H1 (cell line): Measurements from ENCODE around the gene PTCH2. TPM values are rescaled to one million over a fixed set of nuclear protein-coding genes. Genes with fewer than 3 reads are reported as not detected.

Experiments
- CTCF ChIA-PET: fragments of 300-600 bp; sonication (Branson Sonifier 250); formaldehyde crosslinking; loops from one replicate; lab custom pipeline; 2021; ENCODE audit not compliant: partially characterized antibody; lab: Charles Lee
- POLR2A ChIA-PET: fragments of 300-600 bp; sonication (Branson Sonifier 250); formaldehyde crosslinking; loops from one replicate; lab custom pipeline; 2021; ENCODE audit warnings: inconsistent platforms; ENCODE audit not compliant: partially characterized antibody; lab: Charles Lee
- DNase-seq, 2 experiments: peaks; one replicate each; pipeline versions ENCODE4 v3.0.0 to v3.0.0-alpha.2; 2010 to 2022; ENCODE audit warnings: low spot score in 2 of 2, low read depth in 1 of 2, mixed read lengths in 1 of 2
- FAIRE-seq: peaks from 2 replicates; lab custom pipeline; 2011; peaks lifted over from hg19 to GRCh38; lab: Jason Lieb, UNC
- H2AFZ ChIP-seq: 2 replicates; pipeline ENCODE4 v1.8.1; 2012; ENCODE audit warnings: low read length, inconsistent platforms
- H2AK5ac ChIP-seq: 2 replicates; pipeline ENCODE4 v1.6.1; 2013; ENCODE audit warnings: low read depth, low read length
- H2BK120ac ChIP-seq: replicated peaks from 2 replicates; pipeline ENCODE3; 2013; ENCODE audit warnings: low read depth, low read length, inconsistent platforms
- H2BK12ac ChIP-seq: 2 replicates; pipeline ENCODE4 v1.6.1; 2013; ENCODE audit warnings: low read depth, low read length
- H2BK15ac ChIP-seq: 2 replicates; pipeline ENCODE4 v1.6.1; 2013; ENCODE audit warnings: low read length
- H2BK20ac ChIP-seq: 2 replicates; pipeline ENCODE4 v1.6.1; 2013; ENCODE audit warnings: low read length
- H2BK5ac ChIP-seq: 2 replicates; pipeline ENCODE4 v1.6.1; 2013; ENCODE audit warnings: low read depth, low read length
- H3K14ac ChIP-seq: 2 replicates; pipeline ENCODE4 v1.6.1; 2013; ENCODE audit warnings: inconsistent platforms; ENCODE audit not compliant: insufficient read length
- H3K18ac ChIP-seq: 2 replicates; pipeline ENCODE4 v1.6.1; 2013; ENCODE audit warnings: low read length; ENCODE audit errors: extremely low read depth
- H3K23ac ChIP-seq: 2 replicates; pipeline ENCODE4 v1.6.1; 2013; ENCODE audit warnings: inconsistent platforms; ENCODE audit not compliant: insufficient read length
- H3K23me2 ChIP-seq: 2 replicates; pipeline ENCODE4 v1.6.1; 2013; ENCODE audit warnings: low read depth, low read length
- H3K27ac ChIP-seq: 2 replicates; pipeline ENCODE4 v1.6.1; 2011; ENCODE audit warnings: low read depth, low read length, inconsistent platforms
- H3K27me3 ChIP-seq, 4 experiments: replicated peaks in 1 of 4; 1 replicate in 1 of 4; 2 replicates in 3 of 4; pipeline versions ENCODE4 v1.6.1 to v1.8.1; 2011 to 2013; ENCODE audit warnings: low read length in 3 of 4, mild to moderate bottlenecking in 3 of 4, inconsistent platforms in 2 of 4, mixed read lengths in 2 of 4, moderate library complexity in 1 of 4; ENCODE audit not compliant: control insufficient read depth in 3 of 4, insufficient read depth in 3 of 4; ENCODE audit errors: extremely low read depth in 1 of 4
- H3K36me3 ChIP-seq, 4 experiments: 2 replicates each; pipeline versions ENCODE4 v1.6.1 to v1.8.1; 2011 to 2013; ENCODE audit warnings: mild to moderate bottlenecking in 4 of 4, low read length in 3 of 4, moderate library complexity in 2 of 4, control low read depth in 1 of 4, inconsistent platforms in 1 of 4; ENCODE audit not compliant: insufficient read depth in 4 of 4, control insufficient read depth in 2 of 4
- H3K4ac ChIP-seq: replicated peaks from 2 replicates; pipeline ENCODE3; 2013; ENCODE audit warnings: low read length, low read depth, mixed read lengths, inconsistent platforms; ENCODE audit not compliant: insufficient read length
- H3K4me1 ChIP-seq, 4 experiments: replicated peaks in 1 of 4; 1 replicate in 1 of 4; 2 replicates in 3 of 4; pipeline versions ENCODE4 v1.6.1 to v1.8.1; 2011 to 2013; ENCODE audit warnings: low read length in 3 of 4, inconsistent platforms in 2 of 4, mixed read lengths in 1 of 4; ENCODE audit not compliant: insufficient read depth in 4 of 4, control insufficient read depth in 3 of 4
- H3K4me2 ChIP-seq, 2 experiments: 2 replicates each; pipeline versions ENCODE4 v1.6.1 to v1.8.1; 2011 to 2013; ENCODE audit warnings: low read depth in 2 of 2, low read length in 2 of 2, control low read depth in 1 of 2, inconsistent platforms in 1 of 2, mild to moderate bottlenecking in 1 of 2; ENCODE audit not compliant: insufficient read depth in 1 of 2
- H3K4me3 ChIP-seq, 4 experiments: fragments of 200-600, 300-600 bp in 1 of 4; sonication (generic), shearing (Covaris generic), sonication (Bioruptor Twin) in 1 of 4; 2 replicates each; pipeline versions ENCODE4 v1.5.1 to v1.8.1; 2011 to 2016; ENCODE audit warnings: low read length in 4 of 4, low read depth in 3 of 4, control low read depth in 2 of 4, inconsistent platforms in 2 of 4, mild to moderate bottlenecking in 2 of 4, mixed read lengths in 1 of 4, moderate library complexity in 1 of 4; ENCODE audit not compliant: insufficient read depth in 2 of 4; ENCODE audit errors: extremely low read depth in 1 of 4
- H3K56ac ChIP-seq: replicated peaks from 2 replicates; pipeline ENCODE3; 2013; ENCODE audit warnings: low read depth, mild to moderate bottlenecking, mixed read lengths, low read length, inconsistent platforms; ENCODE audit not compliant: insufficient read length
- H3K79me1 ChIP-seq: 2 replicates; pipeline ENCODE4 v1.6.1; 2013; ENCODE audit warnings: low read depth, low read length, control low read depth
- H3K79me2 ChIP-seq, 2 experiments: 2 replicates each; pipeline versions ENCODE4 v1.6.1 to v1.8.1; 2012 to 2013; ENCODE audit warnings: low read length in 2 of 2, mild to moderate bottlenecking in 2 of 2, inconsistent platforms in 1 of 2; ENCODE audit not compliant: insufficient read depth in 2 of 2, control insufficient read depth in 1 of 2
- H3K9ac ChIP-seq, 4 experiments: replicated peaks in 1 of 4; 1 replicate in 1 of 4; 2 replicates in 3 of 4; pipeline versions ENCODE4 v1.6.1 to v1.8.1; 2011 to 2013; ENCODE audit warnings: low read depth in 3 of 4, low read length in 3 of 4, control low read depth in 2 of 4, mild to moderate bottlenecking in 2 of 4, moderate library complexity in 2 of 4, inconsistent platforms in 1 of 4; ENCODE audit errors: extremely low read depth in 1 of 4
- H3K9me3 ChIP-seq, 2 experiments: 2 replicates each; pipeline versions ENCODE4 v1.6.1 to v1.8.1; 2012 to 2013; ENCODE audit warnings: mild to moderate bottlenecking in 2 of 2, moderate library complexity in 2 of 2, control low read depth in 1 of 2, inconsistent platforms in 1 of 2, low read depth in 1 of 2, low read length in 1 of 2, mixed read lengths in 1 of 2; ENCODE audit not compliant: insufficient read depth in 2 of 2
- H4K20me1 ChIP-seq, 2 experiments: replicated peaks in 1 of 2; 2 replicates each; pipeline versions ENCODE3 to v1.8.1; 2011 to 2013; ENCODE audit warnings: inconsistent platforms in 2 of 2, low read length in 2 of 2, mild to moderate bottlenecking in 1 of 2; ENCODE audit not compliant: insufficient read depth in 2 of 2, control insufficient read depth in 1 of 2
- H4K5ac ChIP-seq: 2 replicates; pipeline ENCODE4 v1.6.1; 2013; ENCODE audit warnings: low read length, low read depth, mixed read lengths, inconsistent platforms; ENCODE audit not compliant: insufficient read length
- H4K8ac ChIP-seq: 2 replicates; pipeline ENCODE4 v1.8.0; 2013; ENCODE audit warnings: mild to moderate bottlenecking, moderate library complexity, low read length, inconsistent platforms; ENCODE audit not compliant: insufficient read depth; ENCODE audit errors: extremely low read depth
- H4K91ac ChIP-seq: replicated peaks from 2 replicates; pipeline ENCODE3; 2013; ENCODE audit warnings: low read length, mixed read lengths, inconsistent platforms; ENCODE audit not compliant: insufficient read length
- PHF8 ChIP-seq: fragments of 200-600 bp; sonication (generic); conservative IDR thresholded peaks from 2 replicates; pipeline ENCODE4 v1.7.1; 2012; ENCODE audit warnings: low read depth, mild to moderate bottlenecking, inconsistent platforms, low read length, moderate library complexity
- WGBS, 2 experiments: shearing (Covaris generic) in 1 of 2; methylation state at CpG; one replicate each; pipeline versions ENCODE4 v1.1.6 to v1.1.7; 2013 to 2015; ENCODE audit warnings: low lambda C conversion rate in 2 of 2, mixed read lengths in 2 of 2, inconsistent platforms in 1 of 2, low coverage in 1 of 2, missing lambda C conversion rate in 1 of 2; ENCODE audit not compliant: insufficient replicate concordance in 2 of 2, insufficient coverage in 1 of 2, insufficient read length in 1 of 2; ENCODE audit errors: extremely low coverage in 1 of 2, missing lambda C conversion rate in 1 of 2; 5-methylcytosine and 5-hydroxymethylcytosine counted together
- polyA plus RNA-seq, 7 experiments: library from polyadenylated mRNA; depleted of rRNA in 3 of 7; stranded (reverse) in 5 of 7; unstranded in 2 of 7; fragments of >200 nt in 5 of 7; fragments of 200-250 nt in 2 of 7; gene quantifications; 1 replicate in 5 of 7; 2 replicates in 1 of 7; 4 replicates in 1 of 7; pipeline versions ENCODE4 v1.2.1 to v1.2.3, GENCODE V29; 2011 to 2013; ENCODE audit warnings: missing spikeins in 2 of 7, mixed read lengths in 2 of 7
- total RNA-seq: library from RNA; stranded (reverse); fragmentation: NEBNext Ultra II Directional; extraction: Animal tissue kit (Norgen Biotek cat#: 25700); gene quantifications from 2 replicates; pipeline ENCODE4 v1.2.1, GENCODE V29; 2021
- TF ChIP-seq, protein P1 (sequence below), 3 experiments: IDR thresholded peaks; 1 replicate in 2 of 3; 2 replicates in 1 of 3; pipeline versions ENCODE4 v1.5.1 to v1.6.1; 2011; ENCODE audit warnings: low read length in 3 of 3, mild to moderate bottlenecking in 3 of 3, inconsistent platforms in 2 of 3, low read depth in 1 of 3, moderate library complexity in 1 of 3; ENCODE audit not compliant: insufficient read depth in 1 of 3; ENCODE audit errors: control extremely low read depth in 1 of 3

Gene PTCH2
- total and polyA plus RNA-seq, 2 of the 8 experiments (the other 6 are each of a cell fraction or from before 2014, with no cell fraction given), result 0.35 to 1.2 TPM

DNA sequence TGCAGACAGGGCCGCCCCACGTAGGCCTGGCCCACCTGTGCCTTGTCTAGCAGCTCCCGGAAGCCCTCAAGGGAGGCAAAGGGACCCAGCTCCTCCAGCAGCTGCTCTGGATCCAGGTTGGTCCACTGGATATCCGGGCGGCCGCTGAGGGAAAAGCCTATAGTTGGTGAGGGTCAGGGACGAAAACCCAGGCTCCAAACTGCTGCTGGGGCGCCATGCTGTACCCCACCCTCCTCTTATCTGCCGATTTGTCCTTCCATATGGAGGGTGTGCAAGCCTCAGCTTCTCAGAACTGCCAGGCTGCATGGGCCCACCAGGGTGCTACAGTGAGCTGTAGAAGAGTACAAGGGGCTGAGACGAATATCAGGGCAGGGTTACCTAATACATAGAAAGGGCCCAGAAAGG lies 12.2 kb downstream of the PTCH2 start:
- CTCF ChIA-PET, result interaction anchor here (0.5 to 5.9 kb wide), 9 partner anchors 9 to 662 kb away, joined by 3 to 36 read pairs (median 6); partner anchors contain the start of genes HECTD3 and UROD

More for the DNA sequence above, 12.2 kb downstream of the PTCH2 start:
- POLR2A ChIA-PET, result interaction anchor here (0.6 to 7.7 kb wide), 9 partner anchors 11 to 753 kb away, joined by 3 to 128 read pairs (median 5); partner anchors contain the start of genes BTBD19, NASP, PTCH2 and RPS8
- Histone ChIP-seq H4K8ac (peak overlapping the region; percentile 79; the same call in 1 of the 2 replicates), H4K5ac (no peak overlapping the region), H2BK12ac (no peak overlapping the region), H3K4me2 (no peak overlapping the region), H3K36me3 (no peaks in the 10 kb centered on the region), H3K79me2 (no peaks in the 10 kb centered on the region), H3K56ac (no peak overlapping the region), H3K4me3 (no peak overlapping the region), H3K23me2 (no peaks in the 10 kb centered on the region), H3K4ac (no peak overlapping the region), H2AK5ac (no peak overlapping the region), H3K79me1 (no peaks in the 10 kb centered on the region), H3K27ac (no peak overlapping the region), H4K20me1 (no peaks in the 10 kb centered on the region), H2BK5ac (no peak overlapping the region), H3K27me3 (no peaks in the 10 kb centered on the region), H2BK20ac (no peak overlapping the region), H2BK15ac (0 out of 2 replicates have a peak overlapping the region, but pooled peaks have one; percentile 16), H3K9me3 (no peaks in the 10 kb centered on the region), H3K14ac (no peak overlapping the region), H2AFZ (no peak overlapping the region), H3K18ac (no peak overlapping the region; the same call in 1 of the 2 replicates), H4K91ac (no peak overlapping the region), H3K23ac (no peak overlapping the region), H3K9ac (no peak overlapping the region), H2BK120ac (no peak overlapping the region), H3K4me1 (peaks cover 0 to 12% (median 4%) of the 10 kb centered on the region in 4 experiments; a peak in 6 of 7 replicates)
- 88% methylated on average over 10 of the region's 10 CpGs; no CpG with 5 or more reads in 1 of the 2 experiments for WGBS, 2 experiments
- DNase-seq, result no peak
- TF ChIP-seq, protein P1, sequence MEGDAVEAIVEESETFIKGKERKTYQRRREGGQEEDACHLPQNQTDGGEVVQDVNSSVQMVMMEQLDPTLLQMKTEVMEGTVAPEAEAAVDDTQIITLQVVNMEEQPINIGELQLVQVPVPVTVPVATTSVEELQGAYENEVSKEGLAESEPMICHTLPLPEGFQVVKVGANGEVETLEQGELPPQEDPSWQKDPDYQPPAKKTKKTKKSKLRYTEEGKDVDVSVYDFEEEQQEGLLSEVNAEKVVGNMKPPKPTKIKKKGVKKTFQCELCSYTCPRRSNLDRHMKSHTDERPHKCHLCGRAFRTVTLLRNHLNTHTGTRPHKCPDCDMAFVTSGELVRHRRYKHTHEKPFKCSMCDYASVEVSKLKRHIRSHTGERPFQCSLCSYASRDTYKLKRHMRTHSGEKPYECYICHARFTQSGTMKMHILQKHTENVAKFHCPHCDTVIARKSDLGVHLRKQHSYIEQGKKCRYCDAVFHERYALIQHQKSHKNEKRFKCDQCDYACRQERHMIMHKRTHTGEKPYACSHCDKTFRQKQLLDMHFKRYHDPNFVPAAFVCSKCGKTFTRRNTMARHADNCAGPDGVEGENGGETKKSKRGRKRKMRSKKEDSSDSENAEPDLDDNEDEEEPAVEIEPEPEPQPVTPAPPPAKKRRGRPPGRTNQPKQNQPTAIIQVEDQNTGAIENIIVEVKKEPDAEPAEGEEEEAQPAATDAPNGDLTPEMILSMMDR (IDR thresholded peaks at IDR 0.05; ENCODE audit: control extremely low read depth in 1 of 3, insufficient read depth in 1 of 3, low read depth in 1 of 3, low read length in 3 of 3), result peak in 1 of 3 experiments; percentile 3; a peak in 1 of 4 replicates
- no peak for TF ChIP-seq PHF8
- FAIRE-seq, result no peak
